GM13977 (cell line): Measurements from ENCODE around the gene DQX1.
"Not testable (repeated sequence)": the region's sequence is repeated elsewhere in the genome, so short reads cannot be mapped to it uniquely, and the experiment has no call there.

Experiments used
- DNase-seq: peaks from one replicate; pipeline ENCODE4 v3.0.0; 2012; ENCODE audit warnings: low spot score
- in situ Hi-C: fragments of 300-500 bp; cut with MboI; formaldehyde crosslinking; loops from one replicate; pipeline ENCODE4 v1.12.0; 2022; ENCODE audit warnings: low sequenced_read_pairs, low pct_unique_long_range_greater_than_20kb, mixed read lengths, inconsistent platforms; ENCODE audit not compliant: unreplicated experiment
- TF ChIP-seq, protein P1 (sequence below): IDR thresholded peaks from 2 replicates; pipeline ENCODE4 v1.5.1; 2012; ENCODE audit warnings: mild to moderate bottlenecking, control low read depth; ENCODE audit not compliant: insufficient read depth; ENCODE audit errors: extremely low read depth, missing control alignments

The DQX1 gene

DNA sequence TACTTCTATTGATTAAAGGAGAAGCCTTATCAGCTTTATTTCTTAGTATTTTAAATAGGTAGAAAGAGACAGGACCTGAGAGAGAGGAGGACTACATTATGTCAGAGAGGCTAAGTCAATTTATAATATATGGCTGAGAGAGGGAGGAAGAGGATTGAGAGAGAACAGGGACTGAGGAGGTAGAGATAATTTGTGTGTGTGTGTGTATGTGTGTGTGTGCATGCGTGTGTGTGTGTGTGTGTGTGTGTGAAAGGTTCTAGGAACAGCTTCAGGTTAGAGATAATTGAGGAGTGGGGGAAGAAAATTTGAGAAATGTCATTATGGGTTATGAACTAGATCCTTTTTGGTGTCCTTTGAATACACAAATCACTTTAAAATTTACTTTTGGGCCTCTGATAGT, 43.7 kb upstream of the DQX1 start:
- DNase-seq = no peak
- TF ChIP-seq, protein P1, sequence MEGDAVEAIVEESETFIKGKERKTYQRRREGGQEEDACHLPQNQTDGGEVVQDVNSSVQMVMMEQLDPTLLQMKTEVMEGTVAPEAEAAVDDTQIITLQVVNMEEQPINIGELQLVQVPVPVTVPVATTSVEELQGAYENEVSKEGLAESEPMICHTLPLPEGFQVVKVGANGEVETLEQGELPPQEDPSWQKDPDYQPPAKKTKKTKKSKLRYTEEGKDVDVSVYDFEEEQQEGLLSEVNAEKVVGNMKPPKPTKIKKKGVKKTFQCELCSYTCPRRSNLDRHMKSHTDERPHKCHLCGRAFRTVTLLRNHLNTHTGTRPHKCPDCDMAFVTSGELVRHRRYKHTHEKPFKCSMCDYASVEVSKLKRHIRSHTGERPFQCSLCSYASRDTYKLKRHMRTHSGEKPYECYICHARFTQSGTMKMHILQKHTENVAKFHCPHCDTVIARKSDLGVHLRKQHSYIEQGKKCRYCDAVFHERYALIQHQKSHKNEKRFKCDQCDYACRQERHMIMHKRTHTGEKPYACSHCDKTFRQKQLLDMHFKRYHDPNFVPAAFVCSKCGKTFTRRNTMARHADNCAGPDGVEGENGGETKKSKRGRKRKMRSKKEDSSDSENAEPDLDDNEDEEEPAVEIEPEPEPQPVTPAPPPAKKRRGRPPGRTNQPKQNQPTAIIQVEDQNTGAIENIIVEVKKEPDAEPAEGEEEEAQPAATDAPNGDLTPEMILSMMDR = no peak
- in situ Hi-C loops = no loop called here

DNA sequence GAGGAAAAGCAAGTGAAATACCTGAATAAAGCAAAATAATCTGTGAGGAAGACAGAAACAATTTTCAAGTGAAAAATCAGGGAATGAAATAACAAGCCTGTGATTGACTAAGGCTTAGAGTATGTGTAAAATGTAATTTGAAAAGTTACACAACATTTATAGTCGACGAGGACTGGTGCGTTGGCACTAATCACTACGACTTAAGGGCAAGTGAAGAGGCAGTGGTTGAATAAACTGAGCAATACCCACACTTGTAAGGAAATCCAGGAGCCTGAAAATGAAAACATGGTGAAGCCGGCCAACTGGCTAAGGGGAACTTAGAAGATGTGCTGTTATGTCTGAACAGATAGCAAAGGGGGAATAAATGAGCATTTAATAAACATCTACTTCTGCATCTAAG, 41.9 kb upstream of the DQX1 start:
- TF ChIP-seq, protein P1 = no peak
- DNase-seq = no peak
- in situ Hi-C loops = no loop called here

DNA sequence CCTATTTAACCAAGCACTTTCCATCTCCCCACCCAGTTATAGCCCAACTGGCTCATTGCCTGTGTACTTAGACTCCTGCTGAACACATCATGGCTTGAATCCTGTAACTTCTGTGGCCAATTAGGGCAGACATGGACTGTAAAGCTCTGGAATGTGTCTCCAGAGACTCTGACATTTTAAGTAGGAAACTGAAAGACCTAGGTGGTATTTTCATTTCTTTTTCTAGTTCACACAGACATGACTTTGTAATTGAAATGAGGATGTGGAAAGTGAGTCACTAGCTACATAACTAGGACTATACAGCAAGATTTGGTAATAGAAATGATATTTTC, 40.7 kb upstream of the DQX1 start:
- TF ChIP-seq, protein P1 = no peak
- in situ Hi-C loops = no loop called here
- no peak for DNase-seq

DNA sequence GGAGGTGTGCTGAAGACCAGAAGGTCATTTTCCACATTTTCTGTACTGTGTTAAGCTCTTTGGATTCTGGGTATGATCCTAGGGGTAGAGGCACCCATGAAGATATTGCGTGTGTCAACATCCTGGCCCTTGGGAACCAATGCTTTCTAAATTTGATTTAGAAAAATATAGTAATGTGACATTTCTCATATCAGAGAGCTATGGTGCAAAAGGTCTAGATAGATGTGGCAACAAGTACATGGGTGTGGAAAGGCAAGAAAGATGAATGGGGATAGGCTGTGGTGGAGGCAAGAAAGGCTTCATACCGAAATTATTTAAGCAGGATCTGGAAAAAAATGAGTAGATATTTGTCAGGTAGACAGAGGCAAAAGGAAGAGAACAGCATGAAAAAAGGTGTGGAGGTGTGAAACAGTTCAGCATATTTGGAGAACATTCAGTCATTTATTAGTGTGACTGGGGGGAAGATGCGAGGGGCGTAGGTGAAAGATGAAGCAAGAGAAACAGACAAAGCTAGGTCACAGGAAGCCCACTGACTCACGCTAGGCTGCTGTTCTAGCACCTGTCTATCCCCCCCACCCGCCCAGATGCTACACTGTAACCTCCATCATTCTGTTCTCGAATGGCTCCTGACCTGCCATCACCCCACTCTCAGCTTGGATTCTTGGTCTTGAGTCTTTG, 40.2 kb upstream of the DQX1 start:
- in situ Hi-C loops = no loop called here
- no peak for DNase-seq
- TF ChIP-seq, protein P1 = no peak

DNA sequence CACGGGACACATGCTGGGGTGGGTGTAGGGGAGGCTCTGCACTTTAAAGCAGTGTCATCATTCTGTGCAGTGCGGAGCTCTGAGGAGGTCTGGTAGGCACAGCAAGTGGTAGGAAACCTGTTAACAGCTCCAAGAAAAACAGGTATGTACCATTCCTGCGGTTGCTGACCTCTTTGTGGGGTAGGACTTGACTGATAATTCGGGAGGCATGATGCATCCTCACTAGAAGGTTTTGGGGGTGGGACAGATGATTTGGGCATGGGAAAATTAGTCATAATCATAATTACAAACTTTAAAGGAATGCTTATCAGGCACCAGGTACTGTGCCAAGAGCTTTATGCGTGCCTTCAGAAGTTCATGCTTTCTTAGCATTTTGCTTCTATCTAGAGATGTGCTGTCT, 38.2 kb upstream of the DQX1 start:
- no peak for DNase-seq
- in situ Hi-C loops = no loop called here
- TF ChIP-seq, protein P1 = no peak

DNA sequence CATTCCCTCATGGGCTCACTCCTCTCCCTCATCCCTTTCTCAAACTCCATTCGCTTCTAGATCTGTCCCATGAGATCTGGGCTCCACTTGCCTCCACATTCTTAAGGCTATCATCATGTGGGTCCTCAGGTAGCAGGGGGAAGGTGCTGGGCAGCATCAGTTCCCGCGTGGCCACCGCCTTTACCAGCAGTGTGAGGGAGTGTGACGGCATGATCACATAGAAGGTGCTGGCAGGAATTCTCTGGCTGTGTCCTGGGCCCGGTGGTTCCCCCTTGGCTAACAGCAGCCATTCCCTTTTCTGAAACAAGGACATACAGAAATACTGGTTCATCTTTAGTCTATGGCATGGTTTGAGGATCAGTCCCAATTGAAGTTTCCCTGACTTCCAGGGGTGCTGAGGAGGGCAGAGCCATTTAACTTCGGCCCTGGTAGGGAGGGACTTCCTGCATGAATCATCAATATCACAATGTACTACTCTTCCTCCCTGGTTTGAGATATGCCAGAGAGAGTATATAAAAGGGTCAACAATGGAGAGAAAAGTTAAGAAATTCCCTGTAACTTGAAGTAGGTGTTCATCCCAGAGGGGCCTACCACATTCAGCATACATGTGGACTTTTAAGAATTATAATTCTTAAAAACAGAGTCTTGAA, 36.2 kb upstream of the DQX1 start:
- no peak for DNase-seq
- TF ChIP-seq, protein P1 = no peak
- in situ Hi-C loops = no loop called here

DNA sequence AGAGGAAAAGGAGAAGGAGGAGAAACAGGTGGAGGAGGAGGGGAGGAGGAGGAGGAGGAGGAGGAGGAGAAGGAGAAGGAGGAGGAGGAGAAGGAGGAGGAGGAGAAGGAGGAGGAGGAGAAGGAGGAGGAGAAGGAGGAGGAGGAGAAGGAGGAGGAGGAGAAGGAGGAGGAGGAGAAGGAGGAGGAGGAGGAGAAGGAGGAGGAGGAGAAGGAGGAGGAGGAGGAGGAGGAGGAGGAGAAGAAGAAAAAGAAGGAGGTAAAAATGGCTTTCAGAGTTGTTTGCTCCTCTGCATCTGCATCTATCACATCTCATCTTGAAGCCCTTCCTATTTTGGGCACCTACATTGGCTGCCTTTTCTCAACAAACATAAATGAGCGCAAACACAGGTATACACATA, 35.0 kb upstream of the DQX1 start:
- DNase-seq, in situ Hi-C loops: not testable (repeated sequence)
